Hepatocyte (in vitro differentiated cells): ENCODE data around the gene JDP2. TPM values are rescaled to one million over a fixed set of nuclear protein-coding genes. Genes with fewer than 3 reads are reported as not detected.
A peak's percentile ranks its signal among the peaks of the same experiment; 100 is the strongest.

Experiments
- DNase-seq: peaks from one replicate; pipeline ENCODE4 v3.0.0-alpha.2; 2016; ENCODE audit warnings: low spot score
- H2AFZ ChIP-seq: fragments of 200-600 bp; sonication (generic); 2 replicates; pipeline ENCODE4 v1.6.0; 2016; ENCODE audit warnings: antibody characterized with exemption, mild to moderate bottlenecking
- H3K27ac ChIP-seq: fragments of 200-600 bp; sonication (generic); 2 replicates; pipeline ENCODE4 v1.5.1; 2016; ENCODE audit warnings: mild to moderate bottlenecking
- H3K27me3 ChIP-seq: fragments of 200-600 bp; sonication (generic); 2 replicates; pipeline ENCODE4 v1.6.1; 2016
- H3K36me3 ChIP-seq: fragments of 200-600 bp; sonication (generic); replicated peaks from 2 replicates; pipeline ENCODE4 v1.5.1; 2016; ENCODE audit warnings: low read depth; ENCODE audit not compliant: insufficient read depth
- H3K4me1 ChIP-seq: fragments of 200-600 bp; sonication (generic); 2 replicates; pipeline ENCODE4 v1.5.1; 2016; ENCODE audit warnings: mild to moderate bottlenecking, moderate library complexity; ENCODE audit not compliant: insufficient read depth
- H3K4me2 ChIP-seq: fragments of 200-600 bp; sonication (generic); 2 replicates; pipeline ENCODE4 v1.6.0; 2016
- H3K4me3 ChIP-seq: fragments of 200-600 bp; sonication (generic); 2 replicates; pipeline ENCODE4 v1.5.1; 2016; ENCODE audit warnings: mild to moderate bottlenecking
- H3K79me2 ChIP-seq: fragments of 200-600 bp; sonication (generic); 2 replicates; pipeline ENCODE4 v1.6.0; 2017; ENCODE audit warnings: mild to moderate bottlenecking
- H3K9me2 ChIP-seq: fragments of 200-600 bp; sonication (generic); replicated peaks from 2 replicates; pipeline ENCODE4 v1.6.0; 2017; ENCODE audit warnings: mild to moderate bottlenecking; ENCODE audit not compliant: insufficient read depth
- H3K9me3 ChIP-seq: fragments of 200-600 bp; sonication (generic); 2 replicates; pipeline ENCODE4 v1.5.1; 2016; ENCODE audit warnings: low read depth, mild to moderate bottlenecking
- H4K20me1 ChIP-seq: fragments of 200-600 bp; sonication (generic); 2 replicates; pipeline ENCODE4 v1.6.0; 2016; ENCODE audit warnings: mild to moderate bottlenecking; ENCODE audit not compliant: insufficient read depth, poor library complexity, severe bottlenecking
- EZH2 ChIP-seq: fragments of 200-600 bp; sonication (generic); IDR thresholded peaks from 2 replicates; pipeline ENCODE4 v1.6.1; 2016; ENCODE audit warnings: antibody characterized with exemption, mild to moderate bottlenecking, borderline replicate concordance
- EZH2phosphoT487 ChIP-seq: fragments of 200-600 bp; sonication (generic); IDR thresholded peaks from one replicate; pipeline ENCODE4 v1.6.1; 2018; ENCODE audit warnings: antibody characterized with exemption, mild to moderate bottlenecking, low read depth, moderate library complexity; ENCODE audit not compliant: unreplicated experiment, severe bottlenecking
- WGBS: methylation state at CpG from one replicate; pipeline ENCODE4 v1.1.6; 2016; ENCODE audit warnings: low lambda C conversion rate; ENCODE audit errors: missing lambda C conversion rate; 5-methylcytosine and 5-hydroxymethylcytosine counted together
- polyA plus RNA-seq: library from polyadenylated mRNA; unstranded; fragments of >200 nt; fragmentation: Nextera tagmentation; extraction: Ambion mirVana; gene quantifications from 2 replicates; pipeline ENCODE4 v1.2.1, GENCODE V29; 2016
- total RNA-seq: library from RNA; depleted of rRNA; stranded (reverse); fragments of >200 nt; gene quantifications from 2 replicates; pipeline ENCODE4 v1.2.3, GENCODE V29; 2014
- TF ChIP-seq, protein P1 (sequence below): fragments of 200-600 bp; sonication (generic); IDR thresholded peaks from 2 replicates; pipeline ENCODE4 v1.5.1; 2016; ENCODE audit warnings: antibody characterized with exemption, mild to moderate bottlenecking; ENCODE audit not compliant: poor library complexity

JDP2 gene
- total and polyA plus RNA-seq, 2 experiments from 2014 or later: 68.9 to 85.4 TPM

DNA sequence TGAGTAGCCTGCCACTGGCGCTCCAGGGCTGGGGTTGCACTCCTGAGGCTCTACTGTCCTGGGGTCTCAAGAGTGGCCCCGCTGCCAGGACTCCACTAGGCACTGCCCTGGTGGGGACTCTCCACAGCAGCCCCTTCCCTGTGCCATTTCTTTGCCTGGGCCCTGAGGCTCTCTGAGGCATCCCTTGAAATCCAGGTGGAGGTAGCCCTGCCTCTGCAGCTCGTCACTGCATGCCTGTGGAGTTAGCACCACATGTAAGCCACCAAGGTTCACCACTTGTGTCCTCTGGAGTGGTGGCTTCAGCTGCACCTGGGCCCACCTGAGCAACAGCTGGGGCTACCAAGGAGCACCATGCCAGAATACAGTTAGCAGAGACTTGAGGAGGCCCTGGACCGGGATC, 54.5 kb downstream of the JDP2 start:
- Histone ChIP-seq H3K4me1 (peaks cover 21% of the 10 kb centered on the region), H3K9me2 (no peaks in the 10 kb centered on the region), H4K20me1 (no peaks in the 10 kb centered on the region), H3K27ac (no peak overlapping the region), H3K4me2 (no peak overlapping the region), H3K36me3 (no peaks in the 10 kb centered on the region), H3K27me3 (no peaks in the 10 kb centered on the region), H2AFZ (no peak overlapping the region), H3K79me2 (no peaks in the 10 kb centered on the region), H3K4me3 (no peak overlapping the region), H3K9me3 (no peaks in the 10 kb centered on the region)
- TF ChIP-seq EZH2 (no peak), EZH2phosphoT487 (no peak)
- TF ChIP-seq, protein P1, sequence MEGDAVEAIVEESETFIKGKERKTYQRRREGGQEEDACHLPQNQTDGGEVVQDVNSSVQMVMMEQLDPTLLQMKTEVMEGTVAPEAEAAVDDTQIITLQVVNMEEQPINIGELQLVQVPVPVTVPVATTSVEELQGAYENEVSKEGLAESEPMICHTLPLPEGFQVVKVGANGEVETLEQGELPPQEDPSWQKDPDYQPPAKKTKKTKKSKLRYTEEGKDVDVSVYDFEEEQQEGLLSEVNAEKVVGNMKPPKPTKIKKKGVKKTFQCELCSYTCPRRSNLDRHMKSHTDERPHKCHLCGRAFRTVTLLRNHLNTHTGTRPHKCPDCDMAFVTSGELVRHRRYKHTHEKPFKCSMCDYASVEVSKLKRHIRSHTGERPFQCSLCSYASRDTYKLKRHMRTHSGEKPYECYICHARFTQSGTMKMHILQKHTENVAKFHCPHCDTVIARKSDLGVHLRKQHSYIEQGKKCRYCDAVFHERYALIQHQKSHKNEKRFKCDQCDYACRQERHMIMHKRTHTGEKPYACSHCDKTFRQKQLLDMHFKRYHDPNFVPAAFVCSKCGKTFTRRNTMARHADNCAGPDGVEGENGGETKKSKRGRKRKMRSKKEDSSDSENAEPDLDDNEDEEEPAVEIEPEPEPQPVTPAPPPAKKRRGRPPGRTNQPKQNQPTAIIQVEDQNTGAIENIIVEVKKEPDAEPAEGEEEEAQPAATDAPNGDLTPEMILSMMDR: no peak
- no peak for DNase-seq
- WGBS: 96% methylated on average over 4 of the region's 4 CpGs

DNA sequence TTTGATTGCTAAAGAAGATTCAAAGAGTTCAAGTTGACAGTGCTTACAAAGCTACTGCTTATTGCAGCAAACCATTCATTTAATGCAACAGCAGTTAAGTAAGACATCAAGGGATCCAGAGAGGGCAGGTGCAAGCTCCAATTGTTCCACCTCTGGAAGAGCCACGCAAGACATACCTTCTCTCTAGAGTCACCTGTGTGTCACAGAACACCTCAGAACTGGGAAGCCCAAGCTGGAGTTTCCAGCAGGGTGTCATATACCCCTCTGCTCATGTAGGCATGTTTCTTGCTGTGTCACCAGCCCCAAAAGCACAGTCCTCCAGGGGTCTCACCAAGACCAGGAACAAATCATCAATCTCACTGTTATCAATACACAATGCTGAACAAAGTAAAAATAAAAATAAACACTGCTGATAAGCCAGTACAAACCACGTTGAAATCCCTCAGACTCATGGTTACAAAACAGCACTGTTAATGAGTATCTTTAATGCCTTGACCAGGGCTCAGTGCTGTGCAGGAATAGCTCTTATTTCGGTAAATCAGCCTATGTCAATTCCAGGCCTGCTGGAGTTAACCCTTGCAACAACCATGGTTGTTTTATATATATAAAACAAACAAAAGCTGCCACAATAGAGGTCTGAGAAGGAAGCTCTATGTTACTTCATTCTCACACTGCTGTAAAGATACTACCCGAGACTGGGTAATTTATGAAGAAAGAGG, 57.0 kb downstream of the JDP2 start:
- no peak for DNase-seq
- peak overlapping the region; percentile 21 for H3K27ac ChIP-seq

DNA sequence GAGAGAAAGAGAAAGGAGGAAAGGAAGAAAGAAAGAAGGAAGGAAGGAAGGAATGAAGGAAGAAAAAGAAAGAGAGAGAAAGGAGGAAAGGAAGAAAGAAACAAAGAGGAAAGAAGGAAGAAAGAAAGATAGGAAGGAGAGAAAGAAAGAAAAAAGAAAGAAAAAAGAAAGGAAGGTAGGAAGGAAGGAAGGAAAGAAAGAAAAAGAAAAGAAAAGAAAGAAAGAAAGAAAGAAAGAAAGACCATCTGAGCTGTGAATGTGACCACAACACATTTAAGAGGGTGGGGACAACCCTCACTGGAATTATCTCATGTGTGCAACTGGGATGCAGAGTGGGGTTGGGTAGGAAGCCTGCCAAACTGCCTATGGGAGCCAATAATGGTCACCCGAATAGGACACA, 58.5 kb downstream of the JDP2 start:
- no peaks in the 10 kb centered on the region for H3K9me3 ChIP-seq
- no peak overlapping the region for H3K4me3 ChIP-seq
- H3K4me2 ChIP-seq: no peak overlapping the region
- no peaks in the 10 kb centered on the region for H4K20me1 ChIP-seq
- no peak for DNase-seq
- H3K79me2 ChIP-seq: no peaks in the 10 kb centered on the region
- no peak overlapping the region for H3K27ac ChIP-seq
- WGBS: 100% methylated on average over 1 of the region's 1 CpG
- TF ChIP-seq EZH2: no peak
- no peak for TF ChIP-seq EZH2phosphoT487
- TF ChIP-seq, protein P1: no peak
- peaks cover 10% of the 10 kb centered on the region for H3K4me1 ChIP-seq
- no peak overlapping the region for H2AFZ ChIP-seq
- no peaks in the 10 kb centered on the region for H3K36me3 ChIP-seq
- no peaks in the 10 kb centered on the region for H3K27me3 ChIP-seq
- H3K9me2 ChIP-seq: no peaks in the 10 kb centered on the region

More for the DNA sequence above, 57.0 kb downstream of the JDP2 start:
- H3K79me2 ChIP-seq: no peaks in the 10 kb centered on the region
- no peaks in the 10 kb centered on the region for H3K36me3 ChIP-seq
- H3K9me2 ChIP-seq: no peaks in the 10 kb centered on the region
- no peak overlapping the region for H3K4me3 ChIP-seq
- TF ChIP-seq EZH2: no peak
- TF ChIP-seq, protein P1: no peak
- TF ChIP-seq EZH2phosphoT487: no peak
- H3K4me2 ChIP-seq: no peak overlapping the region
- 51% methylated on average over 4 of the region's 4 CpGs for WGBS
- no peaks in the 10 kb centered on the region for H3K9me3 ChIP-seq
- H3K27me3 ChIP-seq: no peaks in the 10 kb centered on the region
- no peak overlapping the region for H2AFZ ChIP-seq
- peaks cover 17% of the 10 kb centered on the region for H3K4me1 ChIP-seq
- H4K20me1 ChIP-seq: no peaks in the 10 kb centered on the region
